SK-N-SH (cell line): ENCODE results near the gene TM2D1. TPM values are rescaled to one million over a fixed set of nuclear protein-coding genes. Genes with fewer than 3 reads are reported as not detected.

Experiments
- CTCF ChIA-PET: fragments of 300-600, 350-600 bp; formaldehyde crosslinking; extraction: SDS; loops from one replicate; lab custom pipeline; 2021; lab: Yijun Ruan, JAX
- POLR2A ChIA-PET: fragments of 350-600 bp; sonication (Branson Sonifier 250); formaldehyde crosslinking; extraction: SDS; loops from one replicate; lab custom pipeline; 2020; ENCODE audit warnings: antibody characterized with exemption, inconsistent platforms; lab: Yijun Ruan, JAX
- DNase-seq: peaks from one replicate; pipeline ENCODE4 v3.0.0; 2012
- H2AFZ ChIP-seq: fragments of 200-600 bp; sonication (generic); 2 replicates; pipeline ENCODE4 v1.8.1; 2016; ENCODE audit warnings: antibody characterized with exemption, mild to moderate bottlenecking, low read depth
- H3F3A ChIP-seq: fragments of 200-600 bp; sonication (generic); replicated peaks from 2 replicates; pipeline ENCODE3; 2016; ENCODE audit warnings: antibody characterized with exemption, mild to moderate bottlenecking; ENCODE audit not compliant: insufficient read depth
- H3K27ac ChIP-seq, 2 experiments: fragments of 200-500 bp in 1 of 2; fragments of 200-600 bp in 1 of 2; sonication (Bioruptor generic) in 1 of 2; sonication (generic), shearing (Covaris generic) in 1 of 2; 2 replicates each; pipeline versions ENCODE4 v1.5.1 to v1.6.1; 2014 to 2016; ENCODE audit warnings: low read depth in 2 of 2, inconsistent platforms in 1 of 2, low read length in 1 of 2, mild to moderate bottlenecking in 1 of 2, mixed read lengths in 1 of 2
- H3K27me3 ChIP-seq: fragments of 200-600 bp; sonication (generic), shearing (Covaris generic); 2 replicates; pipeline ENCODE4 v1.6.1; 2016; ENCODE audit warnings: mixed run types; ENCODE audit not compliant: insufficient read depth
- H3K36me3 ChIP-seq, 2 experiments: fragments of 200-500 bp in 1 of 2; fragments of 200-600 bp in 1 of 2; sonication (Bioruptor generic) in 1 of 2; sonication (generic) in 1 of 2; replicated peaks in 1 of 2; 2 replicates each; pipeline versions ENCODE3 to v1.5.1; 2014 to 2016; ENCODE audit warnings: low read length in 1 of 2, mild to moderate bottlenecking in 1 of 2; ENCODE audit not compliant: insufficient read depth in 2 of 2, control insufficient read depth in 1 of 2
- H3K4me1 ChIP-seq, 2 experiments: fragments of 200-500 bp in 1 of 2; fragments of 200-600 bp in 1 of 2; sonication (Bioruptor generic) in 1 of 2; sonication (generic), shearing (Covaris generic) in 1 of 2; 2 replicates each; pipeline versions ENCODE4 v1.5.1 to v1.6.1; 2014 to 2016; ENCODE audit warnings: low read depth in 1 of 2, low read length in 1 of 2, mixed run types in 1 of 2; ENCODE audit not compliant: insufficient read depth in 2 of 2, control insufficient read depth in 1 of 2
- H3K4me2 ChIP-seq: fragments of 200-600 bp; sonication (generic), shearing (Covaris generic); 2 replicates; pipeline ENCODE4 v1.6.1; 2017; ENCODE audit warnings: mixed run types
- H3K4me3 ChIP-seq, 2 experiments: fragments of 200-500 bp in 1 of 2; fragments of 200-600 bp in 1 of 2; sonication (Bioruptor generic) in 1 of 2; sonication (generic), shearing (Covaris generic) in 1 of 2; 2 replicates each; pipeline versions ENCODE4 v1.5.1 to v1.8.1; 2014 to 2016; ENCODE audit warnings: low read depth in 2 of 2, inconsistent platforms in 1 of 2, low read length in 1 of 2, mild to moderate bottlenecking in 1 of 2, mixed read lengths in 1 of 2, moderate library complexity in 1 of 2
- H3K79me2 ChIP-seq: fragments of 200-600 bp; sonication (generic); 2 replicates; pipeline ENCODE4 v1.8.1; 2017; ENCODE audit warnings: mild to moderate bottlenecking; ENCODE audit not compliant: insufficient read depth
- H3K9ac ChIP-seq: fragments of 200-600 bp; sonication (generic); 2 replicates; pipeline ENCODE4 v1.6.1; 2017; ENCODE audit warnings: mixed run types
- H3K9me2 ChIP-seq: fragments of 200-600 bp; sonication (generic); 2 replicates; pipeline ENCODE4 v1.6.1; 2017; ENCODE audit warnings: mixed run types
- H3K9me3 ChIP-seq: fragments of 200-600 bp; sonication (generic); 2 replicates; pipeline ENCODE4 v1.6.1; 2017; ENCODE audit warnings: mixed run types, mild to moderate bottlenecking, moderate library complexity
- H4K20me1 ChIP-seq: fragments of 200-600 bp; sonication (generic); 2 replicates; pipeline ENCODE4 v1.6.1; 2017; ENCODE audit warnings: mild to moderate bottlenecking, mixed run types; ENCODE audit not compliant: insufficient read depth
- ELF1 ChIP-seq: IDR thresholded peaks from 2 replicates; pipeline ENCODE4 v1.4.0; 2012
- FOXM1 ChIP-seq: IDR thresholded peaks from 2 replicates; pipeline ENCODE4 v1.4.0; 2012; ENCODE audit warnings: low read depth, mild to moderate bottlenecking
- GABPA ChIP-seq: IDR thresholded peaks from 2 replicates; pipeline ENCODE4 v1.4.0; 2012; ENCODE audit warnings: low read depth, mild to moderate bottlenecking
- MAX ChIP-seq: IDR thresholded peaks from 2 replicates; pipeline ENCODE4 v1.4.0; 2012; ENCODE audit warnings: low read depth
- MEF2A ChIP-seq: IDR thresholded peaks from 2 replicates; pipeline ENCODE4 v1.4.0; 2012; ENCODE audit warnings: low read depth, borderline replicate concordance
- MXI1 ChIP-seq: IDR thresholded peaks from 2 replicates; pipeline ENCODE4 v1.6.1; 2012; ENCODE audit warnings: mild to moderate bottlenecking, low read depth, low read length, improper control_type of control experiment
- RAD21 ChIP-seq: IDR thresholded peaks from 2 replicates; pipeline ENCODE4 v1.6.1; 2012; ENCODE audit warnings: mild to moderate bottlenecking, low read length
- RCOR1 ChIP-seq: fragments of 150-350 bp; IDR thresholded peaks from 2 replicates; pipeline ENCODE4 v1.6.1; 2017; ENCODE audit warnings: antibody characterized with exemption, low read length
- SMC3 ChIP-seq: IDR thresholded peaks from 2 replicates; pipeline ENCODE4 v1.6.1; 2012; ENCODE audit warnings: low read depth, low read length, improper control_type of control experiment
- TCF12 ChIP-seq: IDR thresholded peaks from 2 replicates; pipeline ENCODE4 v1.4.0; 2012
- TEAD4 ChIP-seq: IDR thresholded peaks from 2 replicates; pipeline ENCODE4 v1.4.0; 2012; ENCODE audit warnings: mild to moderate bottlenecking, borderline replicate concordance; ENCODE audit not compliant: insufficient read depth
- USF1 ChIP-seq: IDR thresholded peaks from 2 replicates; pipeline ENCODE4 v1.4.0; 2012; ENCODE audit warnings: low read depth, borderline replicate concordance
- USF2 ChIP-seq: fragments of 150-350 bp; IDR thresholded peaks from 2 replicates; pipeline ENCODE4 v1.6.1; 2017; ENCODE audit warnings: antibody characterized with exemption, low read length, low read depth, borderline replicate concordance
- WGBS: methylation state at CpG from one replicate; pipeline ENCODE4 v1.1.6; 2017; ENCODE audit warnings: low lambda C conversion rate; 5-methylcytosine and 5-hydroxymethylcytosine counted together
- polyA plus RNA-seq, 3 experiments: library from polyadenylated mRNA; depleted of rRNA; stranded (reverse); fragments of >200 nt; gene quantifications; 2 replicates each; pipeline ENCODE4 v1.2.3, GENCODE V29; 2012

TM2D1 gene
- polyA plus RNA-seq, 1 of the 3 experiments (the other 2 are of a cell fraction) = 58.6 TPM

GRCh38 chr1:61746813-61747212, 21.9 kb upstream of the TM2D1 start:
- H2AFZ ChIP-seq = no peak overlapping the region

GRCh38 chr1:61743716-61744580, 19.0 kb upstream of the TM2D1 start:
- Histone ChIP-seq H3K9me3 (no peaks in the 10 kb centered on the region), H3K27ac (peak overlapping the region in 1 of 2 experiments; percentile 86; a peak in 2 of 4 replicates), H3K36me3 (no peaks in the 10 kb centered on the region), H3K9me2 (no peaks in the 10 kb centered on the region), H2AFZ (peak overlapping the region; percentile 85; the same call in 1 of the 2 replicates), H3K4me3 (peak overlapping the region in 1 of 2 experiments; percentile 77; a peak in 1 of 4 replicates), H4K20me1 (no peaks in the 10 kb centered on the region), H3K9ac (no peak overlapping the region), H3K4me1 (peaks cover 5 to 6% of the 10 kb centered on the region in 2 experiments; a peak in 2 of 4 replicates), H3K27me3 (no peaks in the 10 kb centered on the region), H3K4me2 (peak overlapping the region; percentile 85), H3F3A (no peaks in the 10 kb centered on the region), H3K79me2 (peaks cover 15% of the 10 kb centered on the region)
- TF ChIP-seq MEF2A = no peak
- TF ChIP-seq RCOR1 = peak; percentile 31; the same call in 1 of the 2 replicates
- CTCF ChIA-PET = no interaction called here
- POLR2A ChIA-PET = interaction anchor here (1.2 to 1.7 kb wide), 2 partner anchors 18 to 692 kb away, joined by 3 to 5 read pairs; no protein-coding TSS in a partner anchor
- no peak for DNase-seq
- WGBS = 83% methylated on average over 6 of the region's 6 CpGs

More at GRCh38 chr1:61746813-61747212, 21.9 kb upstream of the TM2D1 start:
- Histone ChIP-seq H3K27me3 (no peaks in the 10 kb centered on the region), H3K4me3 (no peak overlapping the region), H3K36me3 (no peaks in the 10 kb centered on the region), H3K4me2 (no peak overlapping the region; the same call in 1 of the 2 replicates), H3K27ac (peak overlapping the region in 1 of 2 experiments; percentile 29; a peak in 1 of 4 replicates), H3K9me2 (no peaks in the 10 kb centered on the region), H3F3A (peaks cover 3% of the 10 kb centered on the region), H3K9me3 (no peaks in the 10 kb centered on the region), H3K9ac (no peak overlapping the region), H3K79me2 (peaks cover 8% of the 10 kb centered on the region), H3K4me1 (peaks cover 5 to 6% of the 10 kb centered on the region in 2 experiments; a peak in 2 of 4 replicates), H4K20me1 (no peaks in the 10 kb centered on the region)
- CTCF ChIA-PET = interaction anchor here (1.5 kb wide), 1 partner anchor 108 kb away, joined by 4 read pairs; no protein-coding TSS in a partner anchor
- POLR2A ChIA-PET = no interaction called here
- DNase-seq = no peak
- WGBS = 41% methylated on average over 1 of the region's 1 CpG
- TF ChIP-seq ELF1 = no peak
- no peak for TF ChIP-seq MXI1
- TF ChIP-seq RAD21 = no peak
- TF ChIP-seq MAX = no peak
- no peak for TF ChIP-seq MEF2A
- no peak for TF ChIP-seq TCF12
- TF ChIP-seq TEAD4 = no peak
- no peak for TF ChIP-seq FOXM1
- TF ChIP-seq USF1 = no peak
- no peak for TF ChIP-seq SMC3
- no peak for TF ChIP-seq GABPA
- no peak for TF ChIP-seq USF2
